CD4-positive, alpha-beta T cell (primary cell): Measurements from ENCODE around the gene SLC27A2. TPM values are rescaled to one million over a fixed set of nuclear protein-coding genes. Genes with fewer than 3 reads are reported as not detected.

ENCODE experiments used
- ATAC-seq: fragments of 200-7000 bp; cut with Tn5 transposase; one replicate; pipeline ENCODE4 v1.10.0; 2022; ENCODE audit warnings: mild to moderate bottlenecking; ENCODE audit not compliant: poor library complexity
- CTCF ChIA-PET: fragments of 350-600 bp; sonication (Branson Sonifier 250); formaldehyde crosslinking; loops from one replicate; lab custom pipeline; 2021; ENCODE audit warnings: antibody characterized with exemption, inconsistent platforms; lab: Charles Lee
- POLR2A ChIA-PET: fragments of 350-600 bp; sonication (Branson Sonifier 250); formaldehyde crosslinking; loops from one replicate; lab custom pipeline; 2021; ENCODE audit warnings: antibody characterized with exemption, inconsistent platforms; lab: Charles Lee
- DNase-seq, 14 experiments: peaks; one replicate each; pipeline ENCODE4 v3.0.0-alpha.2; 2013 to 2020; ENCODE audit warnings: mixed read lengths in 2 of 14
- H3K27ac ChIP-seq, 2 donors: one replicate each; pipeline versions ENCODE4 v1.5.1 to v1.7.0; 2013; ENCODE audit warnings: low read length in 2 of 2, low read depth in 1 of 2, mild to moderate bottlenecking in 1 of 2
- H3K27me3 ChIP-seq, 2 experiments: 1 replicate in 1 of 2; 2 replicates in 1 of 2; pipeline versions ENCODE4 v1.6.1 to v1.7.0; 2013; ENCODE audit warnings: low read length in 2 of 2, control low read depth in 1 of 2, mild to moderate bottlenecking in 1 of 2, moderate library complexity in 1 of 2; ENCODE audit not compliant: insufficient read depth in 2 of 2, control insufficient read depth in 1 of 2
- H3K36me3 ChIP-seq: one replicate; pipeline ENCODE4 v1.6.1; 2013; ENCODE audit warnings: low read length, control low read depth; ENCODE audit not compliant: insufficient read depth
- H3K4me1 ChIP-seq: one replicate; pipeline ENCODE4 v1.6.1; 2013; ENCODE audit warnings: low read length, control low read depth; ENCODE audit not compliant: insufficient read depth
- H3K4me3 ChIP-seq: one replicate; pipeline ENCODE4 v1.5.1; 2013; ENCODE audit warnings: mild to moderate bottlenecking, low read length, moderate library complexity
- H3K9me3 ChIP-seq, 2 experiments: 1 replicate in 1 of 2; 2 replicates in 1 of 2; pipeline versions ENCODE4 v1.6.1 to v1.7.0; 2013; ENCODE audit warnings: low read length in 2 of 2, mild to moderate bottlenecking in 2 of 2, control low read depth in 1 of 2, moderate library complexity in 1 of 2; ENCODE audit not compliant: control insufficient read depth in 1 of 2, insufficient read depth in 1 of 2
- H3K27ac Mint-ChIP-seq: one replicate; pipeline ENCODE4 v1.8.0; 2020; ENCODE audit warnings: mixed read lengths
- H3K27me3 Mint-ChIP-seq: one replicate; pipeline ENCODE4 v1.8.0; 2021; ENCODE audit warnings: mixed read lengths
- H3K36me3 Mint-ChIP-seq: one replicate; pipeline ENCODE4 v1.8.0; 2021; ENCODE audit warnings: low read depth, mixed read lengths
- H3K4me1 Mint-ChIP-seq: one replicate; pipeline ENCODE4 v1.8.0; 2021; ENCODE audit warnings: low read depth, mixed read lengths
- H3K4me3 Mint-ChIP-seq: one replicate; pipeline ENCODE4 v1.8.0; 2020; ENCODE audit warnings: mild to moderate bottlenecking, mixed read lengths
- H3K9me3 Mint-ChIP-seq: one replicate; pipeline ENCODE4 v1.8.0; 2020; ENCODE audit warnings: mixed read lengths
- CTCF ChIP-seq: fragments of 200-600 bp; IDR thresholded peaks from one replicate; pipeline ENCODE4 v1.8.0; 2022; ENCODE audit warnings: antibody characterized with exemption, mild to moderate bottlenecking
- intact Hi-C, 2 experiments: fragments of 100-400 bp; cut with DNase I in 1 of 2; cut with micrococcal nuclease in 1 of 2; formaldehyde crosslinking; loops; one replicate each; pipeline versions ENCODE4 v1.15.1 to v1.9.0; 2023 to 2025; cut with DNase I, micrococcal nuclease
- total RNA-seq, 174 experiments: library from RNA in 2 of 174; stranded (reverse) in 2 of 174; gene quantifications; one replicate each; pipeline ENCODE4 v1.2.3 and lab custom pipeline; 2021 to 2026

SLC27A2 gene
- total RNA-seq, 2 experiments from 2014 or later: 0.22 to 0.31 TPM

- H3K27me3 ChIP-seq: peaks cover 0 to 3% of the 10 kb centered on the region in 2 experiments
- no peak overlapping the region for H3K4me3 ChIP-seq
Observed at GRCh38 chr15:50135031-50135551, 46.9 kb upstream of the SLC27A2 start.

GRCh38 chr15:50137330-50137761 lies 44.6 kb upstream of the SLC27A2 start:
- TF ChIP-seq CTCF: no peak
- no peaks in the 10 kb centered on the region for H3K4me1 ChIP-seq
- POLR2A ChIA-PET: no interaction called here
- H3K9me3 ChIP-seq: no peaks in the 10 kb centered on the region
- H3K9me3 Mint-ChIP-seq: no peaks in the 10 kb centered on the region
- H3K27me3 ChIP-seq: peaks cover 0 to 3% of the 10 kb centered on the region in 2 experiments
- H3K4me1 Mint-ChIP-seq: no peaks in the 10 kb centered on the region
- H3K27ac Mint-ChIP-seq: no peak overlapping the region
- DNase-seq: peak in 1 of 14 experiments; percentile 20
- CTCF ChIA-PET: no interaction called here
- H3K36me3 ChIP-seq: no peaks in the 10 kb centered on the region
- no peak overlapping the region for H3K27ac ChIP-seq
- no peak for ATAC-seq
- no peaks in the 10 kb centered on the region for H3K36me3 Mint-ChIP-seq
- H3K4me3 Mint-ChIP-seq: no peak overlapping the region
- no peak overlapping the region for H3K4me3 ChIP-seq
- peaks cover 4% of the 10 kb centered on the region for H3K27me3 Mint-ChIP-seq
- intact Hi-C loops: no loop called here

More at GRCh38 chr15:50135031-50135551, 46.9 kb upstream of the SLC27A2 start:
- ATAC-seq (no peak), DNase-seq (peak in 1 of 14 experiments; percentile 23)
- no peak for TF ChIP-seq CTCF
- CTCF ChIA-PET: no interaction called here
- no peaks in the 10 kb centered on the region for H3K4me1 Mint-ChIP-seq
- POLR2A ChIA-PET: no interaction called here
- no peaks in the 10 kb centered on the region for H3K36me3 Mint-ChIP-seq
- H3K27ac Mint-ChIP-seq: no peak overlapping the region
- Histone ChIP-seq H3K9me3 (no peaks in the 10 kb centered on the region), H3K27ac (no peak overlapping the region), H3K4me1 (no peaks in the 10 kb centered on the region), H3K36me3 (no peaks in the 10 kb centered on the region)
- no peaks in the 10 kb centered on the region for H3K9me3 Mint-ChIP-seq
- intact Hi-C loops: no loop called here
- H3K27me3 Mint-ChIP-seq: peaks cover 4% of the 10 kb centered on the region
- H3K4me3 Mint-ChIP-seq: no peak overlapping the region

GRCh38 chr15:50137893-50138292 lies 44.1 kb upstream of the SLC27A2 start:
- POLR2A ChIA-PET: no interaction called here
- no peaks in the 10 kb centered on the region for H3K9me3 Mint-ChIP-seq
- no peak for TF ChIP-seq CTCF

More at GRCh38 chr15:50137893-50138292, 44.1 kb upstream of the SLC27A2 start:
- peaks cover 4% of the 10 kb centered on the region for H3K27me3 Mint-ChIP-seq
- no peaks in the 10 kb centered on the region for H3K4me1 Mint-ChIP-seq
- ATAC-seq: no peak
- CTCF ChIA-PET: no interaction called here
- Histone ChIP-seq H3K4me1 (no peaks in the 10 kb centered on the region), H3K36me3 (no peaks in the 10 kb centered on the region), H3K4me3 (no peak overlapping the region), H3K9me3 (no peaks in the 10 kb centered on the region), H3K27me3 (peaks cover 0 to 3% of the 10 kb centered on the region in 2 experiments), H3K27ac (no peak overlapping the region)
- no peak for DNase-seq
- no peak overlapping the region for H3K27ac Mint-ChIP-seq
- no peak overlapping the region for H3K4me3 Mint-ChIP-seq
- intact Hi-C loops: no loop called here
- H3K36me3 Mint-ChIP-seq: no peaks in the 10 kb centered on the region
